PC-9 (cell line): ENCODE data around the gene BRD9.
"Not testable (repeated sequence)": the region's sequence is repeated elsewhere in the genome, so short reads cannot be mapped to it uniquely, and the experiment has no call there.

Source experiments
- EZH2 ChIP-seq: fragments of 200-600 bp; sonication (generic); IDR thresholded peaks from 2 replicates; pipeline ENCODE4 v1.8.0; 2017; ENCODE audit warnings: antibody characterized with exemption, low read depth
- TF ChIP-seq, protein P1 (sequence below): fragments of 200-600 bp; sonication (generic); conservative IDR thresholded peaks from 2 replicates; pipeline ENCODE4 v1.6.1; 2017; ENCODE audit warnings: mixed run types, antibody characterized with exemption, mild to moderate bottlenecking, moderate library complexity

DNA sequence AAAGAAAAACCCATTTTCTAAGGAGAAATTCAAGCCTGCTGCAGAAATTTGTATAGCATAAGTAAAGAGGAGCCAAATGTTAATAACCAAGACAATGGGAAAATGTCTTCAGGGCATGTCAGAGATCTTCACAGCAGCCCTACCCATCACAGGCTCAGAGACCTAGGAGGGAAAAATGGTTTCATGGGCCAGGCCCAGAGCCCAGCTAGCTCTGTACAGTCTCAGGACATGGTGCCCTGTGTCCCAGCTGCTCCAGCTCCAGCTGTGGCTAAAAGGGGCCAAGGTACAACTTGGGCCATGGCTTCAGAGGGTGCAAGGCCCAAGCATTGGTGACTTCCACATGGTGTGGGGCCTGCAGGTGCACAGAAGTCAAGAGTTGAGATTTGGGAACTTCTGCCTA, 36.6 kb upstream of the BRD9 start:
- TF ChIP-seq, protein P1, sequence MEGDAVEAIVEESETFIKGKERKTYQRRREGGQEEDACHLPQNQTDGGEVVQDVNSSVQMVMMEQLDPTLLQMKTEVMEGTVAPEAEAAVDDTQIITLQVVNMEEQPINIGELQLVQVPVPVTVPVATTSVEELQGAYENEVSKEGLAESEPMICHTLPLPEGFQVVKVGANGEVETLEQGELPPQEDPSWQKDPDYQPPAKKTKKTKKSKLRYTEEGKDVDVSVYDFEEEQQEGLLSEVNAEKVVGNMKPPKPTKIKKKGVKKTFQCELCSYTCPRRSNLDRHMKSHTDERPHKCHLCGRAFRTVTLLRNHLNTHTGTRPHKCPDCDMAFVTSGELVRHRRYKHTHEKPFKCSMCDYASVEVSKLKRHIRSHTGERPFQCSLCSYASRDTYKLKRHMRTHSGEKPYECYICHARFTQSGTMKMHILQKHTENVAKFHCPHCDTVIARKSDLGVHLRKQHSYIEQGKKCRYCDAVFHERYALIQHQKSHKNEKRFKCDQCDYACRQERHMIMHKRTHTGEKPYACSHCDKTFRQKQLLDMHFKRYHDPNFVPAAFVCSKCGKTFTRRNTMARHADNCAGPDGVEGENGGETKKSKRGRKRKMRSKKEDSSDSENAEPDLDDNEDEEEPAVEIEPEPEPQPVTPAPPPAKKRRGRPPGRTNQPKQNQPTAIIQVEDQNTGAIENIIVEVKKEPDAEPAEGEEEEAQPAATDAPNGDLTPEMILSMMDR: not testable (repeated sequence)
- not testable (repeated sequence) for TF ChIP-seq EZH2
